C4-2B (cell line): ENCODE results near the gene ACCS.

Source experiments
- ZFX ChIP-seq: fragments of 450-650 bp; IDR thresholded peaks from 2 replicates; pipeline ENCODE4 v1.6.1; 2017
- TF ChIP-seq, protein P1 (sequence below): fragments of 450-650 bp; conservative IDR thresholded peaks from 2 replicates; pipeline ENCODE4 v1.5.1; 2017; ENCODE audit warnings: mild to moderate bottlenecking

DNA sequence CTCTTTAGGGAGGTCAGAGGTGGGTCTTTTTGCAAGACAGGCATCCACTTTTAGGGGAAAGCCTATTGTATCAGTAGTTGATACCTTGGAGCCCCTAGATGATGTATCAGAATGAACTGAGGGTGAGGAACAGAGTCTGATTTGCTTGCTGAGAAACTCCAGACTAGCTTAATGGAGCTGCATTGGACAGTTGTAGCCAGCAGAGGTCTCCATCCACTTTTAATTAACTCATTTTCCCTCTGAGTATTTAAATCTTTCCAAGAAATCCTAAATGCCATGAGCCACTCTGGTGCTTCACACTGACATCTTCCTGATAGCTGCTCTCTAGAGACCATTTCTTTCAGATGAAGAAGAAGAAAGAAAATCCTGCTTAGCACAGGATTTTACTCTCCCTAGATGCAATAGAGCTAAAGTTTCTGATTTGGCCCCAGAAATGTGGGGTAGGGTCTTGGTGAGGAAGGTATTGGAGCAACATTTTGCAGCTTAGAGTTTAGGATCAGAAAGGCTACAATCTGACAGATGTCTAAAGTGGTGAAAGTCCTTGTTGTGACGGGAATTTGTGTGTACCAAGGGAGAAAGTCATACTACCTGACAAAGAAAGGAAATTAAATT is 67.4 kb downstream of the ACCS start:
- TF ChIP-seq, protein P1, sequence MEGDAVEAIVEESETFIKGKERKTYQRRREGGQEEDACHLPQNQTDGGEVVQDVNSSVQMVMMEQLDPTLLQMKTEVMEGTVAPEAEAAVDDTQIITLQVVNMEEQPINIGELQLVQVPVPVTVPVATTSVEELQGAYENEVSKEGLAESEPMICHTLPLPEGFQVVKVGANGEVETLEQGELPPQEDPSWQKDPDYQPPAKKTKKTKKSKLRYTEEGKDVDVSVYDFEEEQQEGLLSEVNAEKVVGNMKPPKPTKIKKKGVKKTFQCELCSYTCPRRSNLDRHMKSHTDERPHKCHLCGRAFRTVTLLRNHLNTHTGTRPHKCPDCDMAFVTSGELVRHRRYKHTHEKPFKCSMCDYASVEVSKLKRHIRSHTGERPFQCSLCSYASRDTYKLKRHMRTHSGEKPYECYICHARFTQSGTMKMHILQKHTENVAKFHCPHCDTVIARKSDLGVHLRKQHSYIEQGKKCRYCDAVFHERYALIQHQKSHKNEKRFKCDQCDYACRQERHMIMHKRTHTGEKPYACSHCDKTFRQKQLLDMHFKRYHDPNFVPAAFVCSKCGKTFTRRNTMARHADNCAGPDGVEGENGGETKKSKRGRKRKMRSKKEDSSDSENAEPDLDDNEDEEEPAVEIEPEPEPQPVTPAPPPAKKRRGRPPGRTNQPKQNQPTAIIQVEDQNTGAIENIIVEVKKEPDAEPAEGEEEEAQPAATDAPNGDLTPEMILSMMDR: peak; percentile 83
- TF ChIP-seq ZFX: no peak
